GM13976 (cell line): Measurements from ENCODE around the gene PRRT1B.

ENCODE experiments used
- DNase-seq: peaks from one replicate; pipeline ENCODE4 v3.0.0; 2012; ENCODE audit warnings: low spot score
- in situ Hi-C: fragments of 300-500 bp; cut with MboI; formaldehyde crosslinking; loops from one replicate; pipeline ENCODE4 v1.12.0; 2022; ENCODE audit warnings: low sequenced_read_pairs, mixed read lengths, inconsistent platforms; ENCODE audit not compliant: unreplicated experiment
- TF ChIP-seq, protein P1 (sequence below): IDR thresholded peaks from 2 replicates; pipeline ENCODE4 v1.5.1; 2012; ENCODE audit warnings: borderline replicate concordance, mild to moderate bottlenecking; ENCODE audit not compliant: insufficient read depth; ENCODE audit errors: extremely low read depth, missing control alignments, control extremely low read depth

Gene PRRT1B

DNA sequence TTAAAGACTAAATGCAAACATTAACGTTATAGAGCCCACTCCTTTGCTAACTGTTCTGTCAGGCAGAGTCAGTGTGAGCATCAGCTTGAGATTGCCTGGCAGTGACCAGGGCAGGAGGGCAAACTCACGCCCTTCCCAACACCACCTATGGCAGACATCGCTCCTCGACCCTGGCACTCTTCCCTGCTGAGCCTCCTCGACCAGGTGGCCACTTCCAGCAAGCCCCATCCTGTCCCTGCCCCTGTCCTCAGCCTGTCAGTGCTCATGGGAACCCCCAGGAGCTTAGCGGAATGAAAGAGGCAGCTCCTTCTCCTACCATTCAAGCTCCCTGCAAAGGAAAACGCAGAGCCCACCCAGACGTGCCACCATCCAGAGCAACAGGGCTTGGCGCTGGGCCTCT lies 42.0 kb downstream of the PRRT1B start:
- DNase-seq, result no peak
- TF ChIP-seq, protein P1, sequence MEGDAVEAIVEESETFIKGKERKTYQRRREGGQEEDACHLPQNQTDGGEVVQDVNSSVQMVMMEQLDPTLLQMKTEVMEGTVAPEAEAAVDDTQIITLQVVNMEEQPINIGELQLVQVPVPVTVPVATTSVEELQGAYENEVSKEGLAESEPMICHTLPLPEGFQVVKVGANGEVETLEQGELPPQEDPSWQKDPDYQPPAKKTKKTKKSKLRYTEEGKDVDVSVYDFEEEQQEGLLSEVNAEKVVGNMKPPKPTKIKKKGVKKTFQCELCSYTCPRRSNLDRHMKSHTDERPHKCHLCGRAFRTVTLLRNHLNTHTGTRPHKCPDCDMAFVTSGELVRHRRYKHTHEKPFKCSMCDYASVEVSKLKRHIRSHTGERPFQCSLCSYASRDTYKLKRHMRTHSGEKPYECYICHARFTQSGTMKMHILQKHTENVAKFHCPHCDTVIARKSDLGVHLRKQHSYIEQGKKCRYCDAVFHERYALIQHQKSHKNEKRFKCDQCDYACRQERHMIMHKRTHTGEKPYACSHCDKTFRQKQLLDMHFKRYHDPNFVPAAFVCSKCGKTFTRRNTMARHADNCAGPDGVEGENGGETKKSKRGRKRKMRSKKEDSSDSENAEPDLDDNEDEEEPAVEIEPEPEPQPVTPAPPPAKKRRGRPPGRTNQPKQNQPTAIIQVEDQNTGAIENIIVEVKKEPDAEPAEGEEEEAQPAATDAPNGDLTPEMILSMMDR, result no peak
- in situ Hi-C loops, result no loop called here

DNA sequence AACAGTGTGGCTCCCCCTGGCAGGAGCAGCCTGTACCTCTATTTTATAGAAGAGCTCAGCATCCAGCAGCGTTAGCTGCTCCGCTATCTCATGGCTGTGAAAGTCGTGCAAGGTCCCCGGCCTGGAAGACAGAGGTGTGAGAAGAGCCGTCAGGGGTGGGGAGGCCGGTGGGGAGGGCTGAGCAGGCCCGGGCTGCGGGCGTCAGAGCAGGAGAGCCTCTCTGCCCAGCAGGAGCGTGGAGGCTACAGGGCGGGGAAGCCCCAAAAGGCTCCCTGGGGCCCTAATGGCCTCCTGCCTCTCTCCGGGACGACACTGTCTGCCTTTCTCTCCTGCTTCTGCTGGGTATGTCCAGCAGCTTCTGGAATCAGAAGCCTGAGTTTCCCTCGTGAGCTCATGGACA lies 42.6 kb downstream of the PRRT1B start:
- in situ Hi-C loops, result no loop called here
- TF ChIP-seq, protein P1, result no peak
- DNase-seq, result no peak

DNA sequence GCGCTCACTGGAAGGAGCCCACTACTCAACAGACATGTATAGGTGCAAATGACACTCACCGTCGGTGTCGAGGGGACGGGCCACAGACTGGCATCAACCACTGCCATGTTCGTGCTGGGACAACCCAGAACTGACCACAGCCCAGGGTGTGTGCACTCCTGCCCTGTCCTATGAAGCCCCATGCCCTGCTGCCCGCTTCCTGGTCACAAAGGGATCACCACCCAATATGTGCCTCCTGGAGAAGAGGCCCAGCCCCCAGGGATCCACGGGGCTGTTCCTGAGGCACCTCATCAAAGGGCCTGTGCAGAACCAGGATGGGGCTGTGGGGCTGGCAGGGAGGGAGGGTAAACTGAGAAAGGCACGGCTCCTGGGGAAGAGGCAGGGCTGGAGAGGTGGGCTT lies 43.1 kb downstream of the PRRT1B start:
- TF ChIP-seq, protein P1, result no peak
- in situ Hi-C loops, result no loop called here
- no peak for DNase-seq

GRCh38 chr9:131589124-131589711 lies 43.9 kb downstream of the PRRT1B start:
- TF ChIP-seq, protein P1, result no peak
- no peak for DNase-seq
- in situ Hi-C loops, result no loop called here

DNA sequence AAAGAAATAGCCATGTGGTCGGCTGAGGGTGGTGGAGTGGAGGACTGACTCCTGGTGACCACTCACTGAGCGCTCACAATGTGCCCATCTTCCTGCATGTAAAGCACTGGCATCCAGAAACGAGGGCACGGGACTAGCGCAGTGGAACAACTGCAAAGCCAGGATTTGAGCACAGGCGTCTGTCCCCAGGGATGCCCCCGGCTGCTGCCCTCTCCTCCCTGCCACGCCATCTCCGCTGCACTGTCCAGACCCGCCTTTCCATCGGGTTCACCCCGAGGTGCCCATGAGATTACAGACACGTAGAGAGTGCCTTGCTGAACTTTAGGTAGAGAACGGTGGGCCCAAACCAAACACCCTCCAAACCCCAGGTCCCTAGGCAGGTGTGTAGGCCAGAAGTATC lies 44.7 kb downstream of the PRRT1B start:
- TF ChIP-seq, protein P1, result no peak

DNA sequence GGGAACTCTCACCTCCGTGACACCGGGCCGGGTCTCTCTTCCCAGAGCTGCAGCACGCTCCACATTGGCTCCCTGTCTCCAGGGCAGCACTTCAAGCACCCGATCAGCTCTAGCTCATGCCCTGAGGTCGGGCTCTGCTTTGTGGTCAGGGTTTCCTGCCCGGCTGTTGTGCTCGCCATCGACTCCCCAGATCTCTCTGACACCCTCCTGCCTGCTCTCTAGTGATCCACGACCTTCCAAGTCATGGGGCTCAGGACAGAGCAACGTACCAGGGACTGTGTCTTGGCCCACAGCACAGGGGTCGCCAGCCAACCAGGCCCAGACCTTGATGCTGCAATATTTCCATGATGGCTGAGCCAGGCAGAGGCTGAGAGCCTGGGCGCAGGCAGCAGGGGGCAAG lies 45.1 kb downstream of the PRRT1B start:
- in situ Hi-C loops, result loop anchor here (5.0 kb wide), 1 partner anchor 152 kb away; the partner anchor contains the start of gene RAPGEF1
- DNase-seq, result no peak
- TF ChIP-seq, protein P1, result no peak

More for the DNA sequence above, 44.7 kb downstream of the PRRT1B start:
- DNase-seq, result no peak
- in situ Hi-C loops, result loop anchor here (5.0 kb wide), 1 partner anchor 152 kb away; the partner anchor contains the start of gene RAPGEF1
